ENCODE results near the gene RALGPS1. TPM values are rescaled to one million over a fixed set of nuclear protein-coding genes. Genes with fewer than 3 reads are reported as not detected.

RALGPS1 gene
- total and polyA plus RNA-seq, 10 donors, result 2.5 to 27.3 (median 14.1) TPM

GRCh38 chr9:126904586-126904985 lies 10.0 kb upstream of the RALGPS1 start:
- WGBS, 5 donors, result 78 to 94% (median 83%) methylated on average over 3 of the region's 3 CpGs
- no peak overlapping the region for H3K4me3 ChIP-seq
- no peaks in the 10 kb centered on the region for H3K36me3 ChIP-seq
- no peak for DNase-seq
- intact Hi-C loops (cut with DNase I; ENCODE audit: low total_unique reads), result no loop called here
- peaks cover 0 to 16% (median 0%) of the 10 kb centered on the region in 7 donors for H3K27me3 ChIP-seq (replicated peaks in 1 of 7)
- H3K27ac ChIP-seq, result no peak overlapping the region
- peaks cover 0 to 20% (median 13%) of the 10 kb centered on the region in 8 donors for H3K9me3 ChIP-seq
- no peaks in the 10 kb centered on the region for H3K4me1 ChIP-seq
- TF ChIP-seq CTCF (IDR thresholded peaks at IDR 0.05 in 8 of 11, conservative IDR thresholded peaks at IDR 0.05 in 3 of 11) (no peak), POLR2A (IDR thresholded peaks at IDR 0.05) (no peak), POLR2AphosphoS5 (IDR thresholded peaks at IDR 0.05) (no peak)

- H3K27ac ChIP-seq, result no peak overlapping the region
- intact Hi-C loops (cut with DNase I; ENCODE audit: low total_unique reads), result no loop called here
- H3K4me1 ChIP-seq, result no peaks in the 10 kb centered on the region
- DNase-seq, result no peak
- peaks cover 0 to 16% (median 0%) of the 10 kb centered on the region in 7 donors for H3K27me3 ChIP-seq (replicated peaks in 1 of 7)
- peaks cover 0 to 14% (median 10%) of the 10 kb centered on the region in 8 donors for H3K9me3 ChIP-seq
- 70 to 81% (median 75%) methylated on average over 6 of the region's 6 CpGs for WGBS, 5 donors
- no peak overlapping the region for H3K4me3 ChIP-seq
- TF ChIP-seq POLR2AphosphoS5 (IDR thresholded peaks at IDR 0.05) (no peak), CTCF (IDR thresholded peaks at IDR 0.05 in 8 of 11, conservative IDR thresholded peaks at IDR 0.05 in 3 of 11) (no peak), POLR2A (IDR thresholded peaks at IDR 0.05) (no peak)
- no peaks in the 10 kb centered on the region for H3K36me3 ChIP-seq
Measured at GRCh38 chr9:126906091-126906490, 8.5 kb upstream of the RALGPS1 start.

GRCh38 chr9:126907058-126907457 lies 7.5 kb upstream of the RALGPS1 start:
- Histone ChIP-seq H3K27ac (no peak overlapping the region), H3K4me3 (no peak overlapping the region), H3K36me3 (no peaks in the 10 kb centered on the region), H3K27me3 (replicated peaks in 1 of 7) (peaks cover 0 to 16% (median 0%) of the 10 kb centered on the region in 7 donors), H3K4me1 (no peaks in the 10 kb centered on the region), H3K9me3 (peaks cover 0 to 4% (median 1%) of the 10 kb centered on the region in 8 donors)
- intact Hi-C loops (cut with DNase I; ENCODE audit: low total_unique reads), result no loop called here
- WGBS, 5 donors, result 71 to 84% (median 76%) methylated on average over 2 of the region's 2 CpGs
- no peak for TF ChIP-seq CTCF (IDR thresholded peaks at IDR 0.05 in 8 of 11, conservative IDR thresholded peaks at IDR 0.05 in 3 of 11)
- DNase-seq, result no peak

DNA sequence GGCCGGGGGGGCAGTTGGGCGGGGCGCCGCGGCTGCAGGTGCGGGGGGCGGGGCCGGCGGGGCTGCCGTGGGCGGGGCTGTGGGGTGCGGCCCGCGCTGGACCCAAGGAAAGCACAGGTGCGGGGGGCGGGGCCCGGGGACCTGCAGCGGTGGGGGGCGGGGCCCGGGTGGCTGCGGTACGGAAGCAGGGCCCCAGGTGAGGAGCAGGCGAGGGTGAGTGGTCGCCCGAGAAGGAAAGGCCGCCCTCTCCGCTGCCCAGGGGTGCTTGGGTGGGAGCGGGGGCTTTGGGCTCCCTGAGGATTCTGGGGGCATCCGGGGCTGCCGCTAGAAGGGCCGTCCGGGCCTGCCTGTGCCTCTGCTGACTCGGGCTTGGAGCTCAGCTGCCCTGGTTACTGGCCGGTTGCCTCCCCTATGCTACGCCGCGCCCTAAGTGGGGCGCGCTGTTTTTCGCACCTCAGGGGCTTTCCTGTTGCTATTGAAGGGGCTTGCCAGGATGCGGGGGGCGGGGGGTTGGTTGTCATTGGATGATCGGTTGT lies 767 bp downstream of the RALGPS1 start:
- intact Hi-C loops (cut with DNase I; ENCODE audit: low total_unique reads), result no loop called here
- H3K9me3 ChIP-seq, result no peaks in the 10 kb centered on the region
- no peak for TF ChIP-seq CTCF (IDR thresholded peaks at IDR 0.05 in 8 of 11, conservative IDR thresholded peaks at IDR 0.05 in 3 of 11)
- TF ChIP-seq POLR2AphosphoS5 (IDR thresholded peaks at IDR 0.05), result no peak
- TF ChIP-seq POLR2A (IDR thresholded peaks at IDR 0.05), result no peak
- peaks cover 0 to 17% (median 12%) of the 10 kb centered on the region in 6 donors for H3K4me1 ChIP-seq
- H3K4me3 ChIP-seq, result peak overlapping the region; percentile 37 to 92 (median 62)
- 6 to 16% (median 9%) methylated on average over 21 to 43 of the region's 43 CpGs for WGBS, 5 donors
- peak; percentile 91 for DNase-seq
- H3K27me3 ChIP-seq (replicated peaks in 1 of 7), result peaks cover 0 to 12% (median 0%) of the 10 kb centered on the region in 7 donors
- H3K27ac ChIP-seq, result peak overlapping the region in 3 of 8 donors; percentile 87 to 93 (median 90)
- H3K36me3 ChIP-seq, result peaks cover 0 to under 1% (median 0%) of the 10 kb centered on the region in 6 donors
